LNCAP (cell line): ENCODE data around the gene FBXO10.

Source experiments
- TF ChIP-seq, protein P1 (sequence below): fragments of 450-650 bp; IDR thresholded peaks from 2 replicates; pipeline ENCODE4 v1.5.1; 2017; ENCODE audit warnings: mild to moderate bottlenecking

FBXO10 gene

DNA sequence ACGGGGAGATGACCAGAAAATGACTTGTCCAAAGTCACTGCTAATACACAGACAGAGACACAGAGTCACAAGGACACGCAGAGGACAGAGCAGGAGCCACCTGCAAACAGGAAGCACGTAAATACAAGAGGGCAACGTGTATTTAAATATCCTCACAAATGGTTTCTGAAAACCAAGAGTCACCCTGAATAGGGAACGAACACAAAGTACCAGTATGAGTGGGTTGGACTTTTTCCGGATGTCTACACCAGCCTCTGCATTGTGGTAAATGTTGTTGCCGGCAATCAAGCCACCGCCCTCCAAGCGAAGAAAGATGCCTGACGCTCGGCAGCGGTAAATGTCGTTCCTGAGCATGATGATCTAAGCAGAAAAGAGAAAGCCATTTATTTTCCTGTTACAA is 44.5 kb downstream of the FBXO10 start:
- TF ChIP-seq, protein P1, sequence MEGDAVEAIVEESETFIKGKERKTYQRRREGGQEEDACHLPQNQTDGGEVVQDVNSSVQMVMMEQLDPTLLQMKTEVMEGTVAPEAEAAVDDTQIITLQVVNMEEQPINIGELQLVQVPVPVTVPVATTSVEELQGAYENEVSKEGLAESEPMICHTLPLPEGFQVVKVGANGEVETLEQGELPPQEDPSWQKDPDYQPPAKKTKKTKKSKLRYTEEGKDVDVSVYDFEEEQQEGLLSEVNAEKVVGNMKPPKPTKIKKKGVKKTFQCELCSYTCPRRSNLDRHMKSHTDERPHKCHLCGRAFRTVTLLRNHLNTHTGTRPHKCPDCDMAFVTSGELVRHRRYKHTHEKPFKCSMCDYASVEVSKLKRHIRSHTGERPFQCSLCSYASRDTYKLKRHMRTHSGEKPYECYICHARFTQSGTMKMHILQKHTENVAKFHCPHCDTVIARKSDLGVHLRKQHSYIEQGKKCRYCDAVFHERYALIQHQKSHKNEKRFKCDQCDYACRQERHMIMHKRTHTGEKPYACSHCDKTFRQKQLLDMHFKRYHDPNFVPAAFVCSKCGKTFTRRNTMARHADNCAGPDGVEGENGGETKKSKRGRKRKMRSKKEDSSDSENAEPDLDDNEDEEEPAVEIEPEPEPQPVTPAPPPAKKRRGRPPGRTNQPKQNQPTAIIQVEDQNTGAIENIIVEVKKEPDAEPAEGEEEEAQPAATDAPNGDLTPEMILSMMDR = no peak

DNA sequence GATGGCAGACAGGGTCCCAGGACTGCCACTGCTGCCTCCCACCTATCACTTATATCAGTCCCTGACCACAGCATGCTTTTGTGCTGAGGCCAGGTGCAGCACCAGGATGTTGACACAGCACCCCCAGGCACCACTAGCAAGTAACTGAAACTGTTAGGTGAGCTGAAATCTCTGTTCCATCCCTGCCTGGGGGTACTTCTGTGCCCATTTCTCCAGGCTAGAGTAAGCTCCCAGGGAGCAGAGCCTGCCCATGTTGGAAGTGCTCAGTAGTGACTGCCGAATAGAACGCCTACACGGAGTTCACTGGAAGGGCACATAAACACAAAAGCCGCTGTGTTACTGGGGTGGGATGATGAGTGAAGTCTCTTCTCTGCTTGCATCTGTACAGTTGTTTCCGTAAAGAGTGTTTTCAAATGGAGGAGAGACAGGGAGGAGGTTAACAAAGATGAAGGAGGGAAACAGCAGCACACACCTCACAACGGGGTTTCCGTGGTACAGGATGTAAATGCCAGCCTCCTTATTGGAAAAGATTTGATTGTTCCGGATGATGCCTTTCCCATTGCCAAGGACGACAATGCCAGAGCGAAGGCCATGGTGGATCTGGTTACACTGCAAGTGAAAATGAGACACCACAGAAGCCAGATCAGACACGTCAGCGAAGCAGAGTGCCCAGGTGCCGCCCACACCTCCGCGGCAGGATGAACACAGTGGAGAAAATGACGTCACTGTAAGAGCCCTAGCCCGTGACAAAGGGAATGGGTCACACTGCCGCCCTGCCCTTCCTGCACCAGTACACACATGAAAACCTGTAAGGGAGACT is 47.3 kb downstream of the FBXO10 start:
- TF ChIP-seq, protein P1 = no peak

DNA sequence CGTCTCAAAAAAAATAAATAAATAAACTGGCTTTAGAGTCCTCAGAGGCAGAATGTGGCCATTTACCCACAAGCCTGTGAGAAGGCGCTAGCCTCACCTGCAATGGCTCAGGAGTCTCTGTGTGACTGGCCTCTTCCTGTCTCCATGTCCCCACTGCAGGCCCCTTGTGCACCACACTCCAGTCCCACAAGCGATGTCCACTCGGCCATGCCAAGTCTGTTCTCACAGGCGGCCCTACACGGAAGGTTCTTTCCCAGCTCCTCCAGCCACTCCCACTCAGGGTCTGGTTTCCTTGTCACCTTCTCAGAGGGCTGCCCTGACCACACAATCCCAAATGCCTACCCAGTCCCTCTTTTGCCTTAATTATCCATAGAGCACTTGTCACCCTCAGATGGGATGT is 52.3 kb downstream of the FBXO10 start:
- TF ChIP-seq, protein P1 = no peak

DNA sequence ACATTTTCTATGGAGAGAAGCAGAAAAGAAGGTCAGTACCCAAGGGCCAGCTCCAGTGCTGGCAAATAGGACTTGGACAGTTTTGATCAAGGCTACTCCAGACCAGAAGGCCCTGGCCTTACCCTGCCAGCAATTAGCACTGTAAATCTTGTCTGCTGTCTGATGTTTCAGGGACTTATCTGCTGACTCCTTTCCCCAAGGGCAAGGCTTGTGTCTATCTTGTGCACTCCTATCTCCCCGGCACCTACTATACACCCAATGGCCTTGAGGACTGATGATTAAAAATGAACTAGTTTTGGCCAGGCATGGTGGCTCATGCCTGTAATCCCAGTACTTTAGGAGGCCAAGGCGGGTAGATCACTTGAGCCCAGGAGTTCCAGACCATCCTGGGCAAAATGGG is 53.2 kb downstream of the FBXO10 start:
- TF ChIP-seq, protein P1 = no peak

DNA sequence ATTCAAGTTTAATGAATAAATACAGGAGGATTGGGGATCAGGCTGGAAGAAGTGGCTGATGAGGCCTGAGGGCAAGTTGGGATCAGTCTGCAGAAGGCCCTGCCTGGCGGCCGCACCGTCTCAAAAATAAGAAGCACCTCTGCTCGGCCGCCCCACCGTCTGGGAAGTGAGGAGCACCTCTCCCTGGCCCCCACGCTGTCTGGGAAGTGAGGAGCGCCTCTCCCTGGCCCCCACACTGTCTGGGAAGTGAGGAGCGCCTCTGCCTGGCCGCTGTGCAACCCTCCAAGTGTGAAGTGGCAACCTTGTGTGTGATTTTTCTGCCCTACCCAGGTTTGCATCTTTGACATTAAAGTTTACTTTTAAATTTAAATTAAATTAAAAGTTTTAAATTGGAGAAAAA is 55.1 kb downstream of the FBXO10 start:
- TF ChIP-seq, protein P1 = no peak

DNA sequence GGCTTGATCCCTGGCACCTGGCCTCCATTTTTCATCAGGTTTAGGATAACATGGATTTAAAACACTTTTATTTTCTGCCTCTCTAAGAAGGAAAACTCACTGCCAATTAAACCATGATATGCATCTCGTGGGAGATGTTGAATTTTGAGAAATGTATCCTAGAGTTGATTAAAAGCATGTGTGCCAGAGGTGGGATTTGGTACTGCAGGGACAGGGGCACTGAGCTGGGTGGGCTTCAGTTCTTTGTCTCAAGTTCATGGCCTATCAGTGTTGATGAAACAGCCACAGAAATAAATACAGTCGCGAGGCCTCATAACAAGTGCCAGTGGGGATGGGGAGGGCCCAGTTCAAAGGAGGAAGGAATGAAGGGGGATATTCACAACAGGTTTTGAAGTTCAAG is 55.5 kb downstream of the FBXO10 start:
- TF ChIP-seq, protein P1 = no peak

DNA sequence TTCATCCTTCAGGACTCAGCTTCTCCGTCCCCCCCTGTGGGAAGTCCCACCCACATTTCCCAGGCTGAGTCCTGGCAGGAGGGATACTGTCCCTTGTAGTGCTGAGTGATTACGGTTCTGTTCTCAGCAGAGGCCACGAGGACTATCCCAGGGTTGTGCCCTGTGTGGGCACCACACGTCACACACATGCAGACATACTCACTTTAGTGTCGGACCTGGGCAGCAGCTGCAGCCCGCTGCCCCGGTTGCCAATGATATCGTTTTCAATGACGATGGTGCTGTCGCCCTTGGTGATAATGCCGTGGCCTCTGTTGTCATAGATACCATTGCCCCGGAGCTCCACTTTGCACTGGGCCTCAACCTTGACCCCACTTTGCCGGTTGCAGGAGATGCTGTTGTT is 58.3 kb downstream of the FBXO10 start:
- TF ChIP-seq, protein P1 = no peak
